GF-D8 (cell line): ENCODE measurements around the gene BMP7.
"Not testable (repeated sequence)": the region's sequence is repeated elsewhere in the genome, so short reads cannot be mapped to it uniquely, and the experiment has no call there.

Experiments
- DNase-seq: peaks from one replicate; lab custom pipeline; 2025; lab: John Stamatoyannopoulos, UW

BMP7 gene

DNA sequence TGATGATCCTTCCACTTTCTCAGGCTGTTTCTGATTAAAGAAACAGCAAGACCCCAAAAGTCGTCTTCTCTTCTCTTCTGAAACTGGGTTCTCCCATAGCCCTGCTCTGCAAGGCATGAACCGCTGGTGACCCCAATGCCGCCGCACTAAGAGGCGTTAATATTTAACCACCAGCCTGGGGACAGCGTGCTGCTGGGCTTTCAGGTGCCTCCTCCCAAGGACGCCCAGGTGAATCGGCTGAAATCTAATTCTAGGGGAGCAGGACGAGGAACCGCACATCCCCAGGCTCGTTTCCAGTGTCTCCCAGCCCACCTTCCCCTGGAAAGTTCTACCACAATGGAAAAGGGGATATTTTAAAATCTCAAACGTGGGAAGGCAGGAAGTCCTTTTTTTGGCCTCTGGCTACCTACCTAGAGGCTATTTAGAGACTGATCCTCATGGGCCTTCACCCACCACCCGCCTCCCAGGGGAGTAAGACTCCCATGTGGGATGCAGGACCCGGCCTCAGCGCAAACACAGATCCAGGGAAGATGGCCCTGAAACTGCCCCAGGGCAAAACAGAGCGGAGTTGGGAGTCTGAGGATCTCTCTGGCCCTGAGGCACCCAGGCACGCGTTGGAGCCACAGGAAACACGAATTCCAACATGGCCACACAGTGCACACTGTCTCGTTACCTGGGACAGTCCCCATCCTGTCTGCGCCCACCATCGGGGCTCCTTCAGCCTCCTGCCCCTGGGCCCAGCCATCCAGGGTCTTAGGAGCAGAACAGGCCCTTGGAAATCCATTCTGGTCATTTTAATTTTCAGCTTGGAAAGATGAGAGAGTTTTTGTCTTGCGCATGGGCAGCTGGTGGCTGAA, 56.2 kb downstream of the BMP7 start:
- no peak for DNase-seq

DNA sequence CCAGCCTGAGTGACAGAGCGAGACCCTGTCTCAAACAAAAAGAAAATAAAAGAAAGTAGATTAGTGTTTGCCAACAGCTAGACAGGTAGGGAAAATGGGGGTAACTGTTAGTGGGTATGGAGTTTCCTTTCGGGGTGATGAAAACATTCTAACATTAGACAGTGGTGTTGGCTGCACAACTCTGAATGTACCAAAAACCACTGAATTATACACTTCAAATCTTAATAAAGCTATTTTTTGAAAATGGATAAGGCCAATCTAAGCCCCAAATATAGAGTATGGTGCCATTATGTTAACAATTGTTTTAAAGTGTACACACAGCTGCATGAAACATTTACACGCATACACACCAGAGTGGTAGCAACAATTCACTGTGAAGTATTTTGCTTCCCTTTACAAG, 57.0 kb downstream of the BMP7 start:
- no peak for DNase-seq

DNA sequence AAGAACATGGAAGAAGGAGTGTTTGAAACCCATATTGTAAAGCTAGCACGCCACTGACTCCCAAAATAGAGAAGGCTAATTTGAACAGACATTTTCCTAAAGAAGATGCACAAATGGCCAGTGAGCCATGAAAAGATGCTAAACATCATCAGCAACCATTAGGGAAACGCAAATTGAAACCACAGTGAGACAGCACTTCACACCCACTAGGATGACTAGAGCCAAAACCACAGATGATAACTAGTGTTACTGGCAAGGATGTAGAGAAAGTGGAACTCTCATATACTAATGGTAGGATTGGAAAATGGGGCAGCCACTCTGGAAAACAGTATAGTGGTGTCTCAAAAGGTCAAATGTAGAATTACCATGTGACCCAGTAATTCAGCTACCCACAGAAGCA, 58.2 kb downstream of the BMP7 start:
- no peak for DNase-seq

DNA sequence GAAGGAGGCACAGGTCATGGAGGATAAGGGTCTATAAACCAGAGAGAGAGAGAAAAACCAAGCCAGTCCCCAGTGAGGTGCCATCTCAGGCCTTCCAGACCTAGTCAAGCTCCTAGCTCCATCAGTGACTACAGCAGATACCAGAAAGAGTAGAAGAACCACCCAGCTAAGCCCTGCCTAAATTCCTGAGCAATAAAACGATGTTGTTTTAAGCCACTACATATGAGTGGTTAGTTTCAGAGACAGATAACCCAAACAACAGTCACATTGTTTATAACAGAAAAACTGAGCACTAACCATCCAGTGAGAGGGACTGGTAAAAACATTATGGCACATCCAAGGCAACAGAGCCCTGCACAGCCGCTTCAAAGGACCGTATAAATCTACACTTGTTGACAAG, 59.2 kb downstream of the BMP7 start:
- DNase-seq, result no peak

DNA sequence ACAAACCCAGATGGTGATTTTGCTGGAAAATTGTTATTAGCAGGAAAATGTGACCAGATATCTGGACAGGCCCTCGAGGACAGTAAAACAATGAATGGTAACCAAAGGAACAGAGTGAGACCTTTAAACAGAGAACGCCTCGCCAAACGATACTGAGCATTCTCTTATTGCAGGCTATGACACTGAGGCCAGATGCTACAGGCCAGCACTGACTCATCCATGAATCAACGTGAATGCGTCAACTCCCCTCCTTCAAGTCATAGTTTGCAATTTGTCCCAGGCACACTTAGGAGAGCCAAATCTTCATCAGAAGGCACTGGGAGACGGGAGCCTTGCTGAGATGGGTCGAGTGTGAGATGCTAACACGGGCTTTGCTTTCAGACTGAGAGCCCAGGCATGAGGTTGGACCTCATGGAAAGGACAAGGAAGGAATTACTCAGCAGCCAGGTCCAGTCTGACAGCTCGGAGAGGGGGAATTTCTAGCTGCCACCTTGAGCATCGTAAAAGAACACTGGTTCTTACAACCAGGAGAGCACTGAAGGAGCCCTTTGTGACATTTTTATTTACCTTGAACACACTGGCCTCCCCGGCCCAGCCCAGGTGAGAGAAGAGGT, 60.7 kb downstream of the BMP7 start:
- no peak for DNase-seq

DNA sequence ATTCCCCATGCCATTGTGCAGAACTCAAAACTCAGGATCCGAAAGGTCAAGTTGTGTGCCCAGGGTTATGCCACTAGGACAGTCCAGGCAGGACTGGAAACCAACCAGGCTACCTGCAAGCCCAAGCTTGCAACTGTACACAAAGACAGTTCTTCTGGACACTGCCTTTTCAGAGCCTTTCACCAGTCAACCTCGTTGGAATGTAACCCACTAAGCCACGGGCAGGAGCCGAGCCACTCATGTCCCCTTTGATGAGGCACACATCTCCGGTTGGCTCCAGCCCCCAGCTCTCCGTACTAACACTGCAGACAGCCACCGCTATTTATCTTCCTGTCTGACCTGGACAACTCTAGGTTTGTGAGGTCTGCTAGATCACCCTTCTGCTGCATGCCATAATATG, 62.5 kb downstream of the BMP7 start:
- DNase-seq, result no peak

DNA sequence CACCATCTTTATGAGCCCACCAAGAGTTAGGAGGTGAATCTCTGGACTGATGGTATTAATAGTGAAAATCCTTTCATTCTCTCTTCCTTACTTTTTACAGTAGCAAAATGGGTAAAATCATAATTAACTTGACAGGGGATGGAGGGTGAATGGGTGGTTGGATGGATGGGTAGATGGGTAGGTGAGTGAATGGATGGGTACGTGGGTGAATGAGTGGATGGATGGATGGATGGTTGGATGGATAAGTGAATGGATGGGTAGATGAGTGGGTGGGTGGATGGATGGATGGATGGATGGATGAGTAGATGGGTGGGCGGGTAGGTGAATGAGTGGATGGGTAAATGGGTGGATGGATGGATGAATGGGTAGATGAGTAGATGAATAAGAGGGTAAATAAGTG, 63.2 kb downstream of the BMP7 start:
- no peak for DNase-seq

DNA sequence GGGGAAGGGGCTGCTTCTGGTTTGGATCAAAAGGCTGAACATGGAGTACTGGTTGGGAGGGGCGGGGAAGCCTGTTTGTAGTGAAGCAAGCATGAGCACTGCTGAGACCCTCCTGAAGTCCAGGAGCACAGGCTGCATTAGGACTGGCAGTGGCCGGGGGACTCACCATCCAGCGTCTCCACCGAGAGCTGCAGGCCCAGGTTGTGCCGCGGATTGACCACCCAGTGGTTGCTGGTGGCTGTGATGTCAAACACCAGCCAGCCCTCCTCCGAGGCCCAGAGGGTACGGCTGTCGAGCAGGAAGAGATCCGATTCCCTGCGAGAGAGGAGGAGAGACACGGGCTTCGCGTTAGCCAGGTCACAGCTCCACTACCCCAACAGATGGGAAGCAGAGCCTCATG, 64.1 kb downstream of the BMP7 start:
- DNase-seq, result no peak

DNA sequence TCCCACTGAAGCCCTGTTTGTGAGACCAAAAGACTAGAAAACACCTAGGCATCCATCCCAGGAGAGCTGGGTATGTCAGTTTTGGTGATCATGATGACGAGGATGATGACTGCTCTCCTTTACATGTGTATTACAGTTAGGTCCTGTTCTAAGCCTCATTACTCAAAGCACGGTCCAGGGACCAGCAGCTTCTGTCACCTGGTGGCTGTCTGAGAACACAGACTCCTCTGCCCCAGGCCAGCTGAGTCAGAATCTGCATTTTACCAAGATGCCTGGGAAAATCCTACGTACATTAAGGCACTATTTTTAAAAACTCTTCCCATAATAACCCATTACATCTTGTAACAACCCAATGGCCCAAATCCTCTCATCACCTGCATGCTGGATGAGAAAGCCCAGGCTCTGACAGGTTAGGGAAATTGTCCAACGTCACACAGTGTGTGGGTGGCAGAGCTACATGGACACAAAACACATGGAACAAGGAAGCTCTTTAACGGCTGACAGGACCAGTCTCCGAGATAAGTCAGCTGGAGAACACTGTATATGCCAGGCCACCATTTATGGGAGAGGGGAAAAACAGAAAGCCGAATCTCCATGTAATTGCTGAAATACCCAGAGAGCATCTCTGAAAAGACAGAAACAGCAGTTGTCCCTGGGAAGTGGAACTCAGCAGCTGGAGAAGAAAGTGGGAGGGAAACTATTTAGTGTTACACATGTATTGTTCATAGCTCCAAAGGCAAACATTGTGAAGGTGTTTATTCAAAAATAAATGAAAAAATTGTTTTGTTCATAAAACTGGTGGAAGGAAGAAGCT, 65.4 kb downstream of the BMP7 start:
- no peak for DNase-seq

DNA sequence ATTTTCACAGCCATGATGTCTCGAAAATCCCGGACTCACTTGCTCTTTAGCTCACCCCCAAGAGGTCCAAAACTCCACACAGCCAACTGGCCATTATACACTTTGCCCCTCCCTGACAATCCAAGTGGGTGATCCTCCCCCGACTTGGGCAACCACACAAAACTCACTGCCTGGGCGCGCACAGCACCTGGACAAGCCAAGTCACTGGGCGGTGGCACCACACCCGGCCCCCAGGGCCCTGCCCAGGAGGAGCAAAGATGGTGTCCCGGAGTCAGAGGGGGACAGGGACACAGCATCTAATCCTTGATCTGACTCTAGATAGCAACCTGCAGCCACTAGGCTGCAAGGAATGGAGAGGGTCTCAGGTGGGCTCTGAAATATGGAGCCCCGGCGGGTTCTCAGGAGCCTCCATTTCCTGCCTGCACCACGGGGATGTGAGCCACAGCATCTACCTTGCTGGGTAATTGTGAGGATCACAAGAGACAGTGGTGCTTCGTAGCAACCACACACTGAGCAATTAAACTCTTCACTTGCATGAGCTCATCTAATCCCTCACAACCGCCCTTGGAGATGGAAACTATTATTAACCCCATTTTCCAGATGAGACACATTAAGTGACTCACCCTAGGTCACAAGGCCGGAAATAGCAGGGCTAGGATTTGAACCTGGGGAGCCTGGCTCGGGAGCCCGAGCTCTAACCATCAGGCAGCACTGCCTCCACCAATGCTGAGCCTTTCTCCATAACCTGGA, 66.6 kb downstream of the BMP7 start:
- DNase-seq, result no peak

DNA sequence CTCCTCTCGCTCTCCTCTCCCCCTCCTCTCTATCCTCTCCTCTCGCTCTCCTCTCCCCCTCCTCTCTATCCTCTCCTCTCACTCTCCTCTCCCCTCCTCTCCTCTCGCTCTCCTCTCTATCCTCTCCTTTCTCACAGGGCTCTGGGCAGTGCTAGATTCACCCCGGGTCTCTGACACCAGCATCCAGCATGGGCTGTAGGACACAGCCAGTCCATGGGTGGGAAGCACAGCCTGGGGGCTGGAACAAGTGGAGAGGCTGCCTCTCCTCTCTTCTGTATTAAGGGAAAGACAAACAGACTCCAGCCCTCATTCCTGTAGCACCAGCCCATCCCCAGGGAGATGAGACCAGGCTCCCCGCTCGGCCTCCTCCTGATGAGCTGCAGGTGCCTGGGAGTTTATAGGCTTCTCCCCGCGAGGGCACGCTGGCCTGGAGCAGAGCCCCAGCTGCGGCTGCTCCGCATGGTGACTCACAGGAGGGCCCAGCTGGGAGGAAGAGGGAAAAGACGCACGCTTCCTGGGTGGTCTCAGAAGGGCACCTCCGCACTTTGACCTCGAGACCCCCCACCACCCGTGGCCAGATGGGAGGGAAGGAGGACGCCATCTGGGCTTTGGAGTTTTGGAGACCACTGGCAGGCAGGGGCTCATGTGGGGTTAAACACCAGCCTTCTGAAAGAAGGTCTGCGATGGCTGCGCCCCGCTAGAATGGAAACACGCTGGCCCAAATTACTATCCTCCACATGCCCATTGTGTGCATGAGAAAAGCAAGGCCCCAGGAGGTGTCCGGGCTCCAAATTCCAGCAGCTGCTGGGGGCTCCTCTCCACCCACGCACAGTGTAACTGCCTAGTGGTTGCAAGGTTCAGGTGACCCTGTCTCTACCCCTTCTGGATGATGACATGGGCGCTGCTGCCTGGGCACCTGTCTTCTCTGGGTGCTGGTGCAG, 68.0 kb downstream of the BMP7 start:
- DNase-seq, result no peak

DNA sequence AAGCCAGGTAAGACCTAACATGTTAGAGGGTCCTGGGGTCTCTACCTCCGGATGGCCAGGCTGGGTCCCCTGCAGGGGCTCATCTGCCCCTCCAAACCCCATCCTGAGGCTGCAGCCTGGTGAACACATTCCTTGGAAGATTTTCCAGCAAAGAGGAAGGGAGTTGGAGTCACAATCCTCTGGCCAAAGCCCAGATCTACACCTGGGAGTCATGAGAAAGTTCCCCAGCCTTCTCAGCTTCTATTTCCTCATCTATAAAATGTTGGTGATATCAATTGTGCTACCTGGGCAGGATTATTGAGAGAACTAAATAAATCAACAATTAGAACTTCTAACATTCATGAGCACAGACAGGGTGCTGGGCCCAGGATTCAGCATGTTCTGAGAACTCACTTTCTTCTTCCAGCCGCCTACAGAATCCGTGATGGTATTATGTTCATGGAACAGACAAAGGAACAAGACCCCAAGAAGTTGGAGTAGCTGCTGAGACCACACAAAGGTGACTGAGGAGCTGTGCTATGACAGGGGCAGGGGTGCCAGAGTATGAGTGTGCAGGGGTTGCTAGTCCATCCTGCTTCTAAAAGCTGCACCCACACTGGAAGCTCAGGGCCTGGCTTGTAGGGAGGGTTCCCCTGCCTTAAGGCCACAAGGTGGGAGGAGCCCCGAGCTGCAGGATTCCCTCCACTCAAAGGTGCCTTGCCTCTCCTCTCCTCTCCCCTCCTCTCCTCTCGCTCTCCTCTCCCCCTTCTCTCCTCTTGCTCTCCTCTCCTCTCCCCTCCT, 68.9 kb downstream of the BMP7 start:
- DNase-seq, result no peak

DNA sequence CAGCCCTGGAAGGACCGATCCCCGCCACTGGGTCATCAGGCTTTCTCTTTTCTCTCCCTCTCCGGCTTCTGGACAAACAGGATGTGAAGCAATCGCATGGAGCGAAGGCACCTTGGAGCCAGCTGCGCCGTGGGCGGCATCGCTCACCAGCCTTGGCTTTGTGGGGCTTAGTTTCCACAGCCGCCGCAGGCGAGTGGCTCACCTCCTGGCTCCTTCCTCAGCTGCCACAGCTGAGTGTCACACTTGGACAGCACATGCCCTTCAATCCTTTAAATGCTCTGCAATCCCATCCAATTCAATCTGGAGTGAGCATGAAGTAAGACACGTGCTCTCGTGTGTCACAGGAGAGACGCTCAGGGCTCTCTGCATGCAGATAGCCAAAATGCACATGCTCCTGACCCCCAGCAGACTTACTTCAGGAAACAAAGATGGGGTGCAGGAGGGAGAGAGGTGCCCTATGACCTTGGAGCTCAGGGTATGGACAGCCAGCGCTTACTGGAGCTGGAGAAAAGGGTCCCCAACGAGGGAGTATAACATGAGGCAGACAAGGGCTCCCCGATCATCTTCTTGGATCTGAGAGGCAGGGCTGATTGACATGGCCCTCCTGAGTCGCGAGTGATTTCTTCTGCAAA, 70.9 kb downstream of the BMP7 start:
- DNase-seq, result no peak

DNA sequence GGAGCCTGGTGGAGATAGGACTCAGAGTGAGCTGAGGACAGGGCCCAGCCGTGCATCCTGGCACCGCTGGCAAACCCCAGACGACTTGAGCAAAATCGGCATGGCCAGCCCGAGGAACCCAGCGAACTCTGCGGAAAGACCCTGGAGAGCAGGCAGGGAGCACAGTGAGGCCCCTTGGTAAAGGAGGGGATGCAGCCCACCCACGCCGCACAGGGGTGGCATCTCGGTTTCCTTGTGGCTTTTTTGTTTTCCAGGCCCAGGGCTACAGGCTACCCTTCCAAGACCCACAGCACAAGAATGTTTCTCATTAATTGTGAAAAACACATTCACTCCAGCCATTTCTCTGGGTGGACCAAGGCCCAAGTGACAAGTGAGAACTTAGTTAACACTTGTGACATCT, 71.4 kb downstream of the BMP7 start:
- DNase-seq, result no peak

DNA sequence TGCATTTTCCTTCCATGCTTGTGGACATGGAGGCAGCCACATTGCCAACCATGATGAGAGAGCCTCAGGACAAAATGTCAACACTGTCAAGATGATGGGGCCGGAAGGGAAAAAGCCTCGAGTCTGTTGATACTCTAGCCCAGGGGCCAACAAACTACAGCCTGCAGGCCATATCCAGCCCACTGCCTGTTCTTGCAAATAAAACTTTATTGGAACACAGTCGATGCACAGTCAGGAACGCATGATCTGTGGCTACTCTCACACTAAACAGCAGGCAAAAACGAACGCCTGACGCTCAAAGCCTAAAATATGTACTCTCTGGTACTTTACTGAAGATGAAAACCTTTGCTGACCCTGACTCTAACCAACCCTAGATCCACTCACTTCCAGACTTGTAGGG, 72.3 kb downstream of the BMP7 start:
- DNase-seq, result no peak

DNA sequence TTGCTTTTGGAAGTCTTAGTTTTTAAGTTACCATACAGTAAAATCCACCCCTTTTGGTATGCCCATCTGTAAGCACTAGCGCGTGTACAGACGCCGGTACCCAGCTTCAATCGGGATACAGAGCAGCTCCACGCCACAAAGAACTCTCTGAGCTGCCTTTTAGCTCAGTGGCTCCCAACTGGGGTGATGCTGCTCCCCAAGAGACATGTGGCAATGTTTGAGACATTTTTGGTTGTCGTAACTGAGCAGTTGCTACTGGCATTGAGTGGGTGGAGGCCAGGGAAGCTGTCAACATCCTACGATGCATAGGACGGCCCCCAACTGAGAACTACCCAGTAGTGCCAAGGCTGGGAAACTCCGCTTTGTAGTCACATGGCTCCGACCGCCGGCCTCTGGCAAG, 73.3 kb downstream of the BMP7 start:
- no peak for DNase-seq

DNA sequence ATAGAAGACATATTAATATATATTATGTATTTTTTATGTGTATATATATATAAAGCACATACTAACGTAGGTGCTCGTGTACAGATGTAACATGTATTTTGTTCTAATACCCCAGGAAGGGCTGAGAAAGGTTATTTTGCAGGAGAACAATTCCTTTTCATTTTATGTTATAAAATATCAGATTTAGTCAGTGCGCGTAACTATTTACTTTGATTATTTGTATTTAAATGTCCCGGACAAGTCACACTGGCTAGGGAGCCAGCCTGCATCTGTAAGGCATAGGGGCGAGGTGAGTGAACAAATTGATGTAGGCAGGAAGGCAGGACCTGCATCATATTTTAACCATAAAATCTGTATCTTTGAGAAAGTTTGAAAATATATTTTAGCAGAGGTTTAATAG, 74.1 kb downstream of the BMP7 start:
- no peak for DNase-seq

DNA sequence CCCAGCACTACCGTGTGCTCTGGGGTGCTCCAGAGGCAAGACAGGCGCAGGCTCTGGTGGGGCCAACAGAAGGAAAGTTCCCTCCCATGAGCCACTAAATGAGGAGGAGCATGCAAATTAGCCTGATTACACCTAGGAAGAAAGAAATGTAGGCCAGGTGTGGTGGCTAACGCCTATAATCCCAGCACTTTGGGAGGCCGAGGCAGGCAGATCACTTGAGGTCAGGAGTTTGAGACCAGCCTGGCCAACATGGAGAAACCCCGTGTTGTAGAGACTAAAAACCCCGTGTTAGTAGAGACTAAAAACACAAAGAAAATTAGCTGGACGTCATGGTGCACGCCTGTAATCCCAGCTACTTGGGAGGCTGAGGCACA, 75.2 kb downstream of the BMP7 start:
- not testable (repeated sequence) for DNase-seq

DNA sequence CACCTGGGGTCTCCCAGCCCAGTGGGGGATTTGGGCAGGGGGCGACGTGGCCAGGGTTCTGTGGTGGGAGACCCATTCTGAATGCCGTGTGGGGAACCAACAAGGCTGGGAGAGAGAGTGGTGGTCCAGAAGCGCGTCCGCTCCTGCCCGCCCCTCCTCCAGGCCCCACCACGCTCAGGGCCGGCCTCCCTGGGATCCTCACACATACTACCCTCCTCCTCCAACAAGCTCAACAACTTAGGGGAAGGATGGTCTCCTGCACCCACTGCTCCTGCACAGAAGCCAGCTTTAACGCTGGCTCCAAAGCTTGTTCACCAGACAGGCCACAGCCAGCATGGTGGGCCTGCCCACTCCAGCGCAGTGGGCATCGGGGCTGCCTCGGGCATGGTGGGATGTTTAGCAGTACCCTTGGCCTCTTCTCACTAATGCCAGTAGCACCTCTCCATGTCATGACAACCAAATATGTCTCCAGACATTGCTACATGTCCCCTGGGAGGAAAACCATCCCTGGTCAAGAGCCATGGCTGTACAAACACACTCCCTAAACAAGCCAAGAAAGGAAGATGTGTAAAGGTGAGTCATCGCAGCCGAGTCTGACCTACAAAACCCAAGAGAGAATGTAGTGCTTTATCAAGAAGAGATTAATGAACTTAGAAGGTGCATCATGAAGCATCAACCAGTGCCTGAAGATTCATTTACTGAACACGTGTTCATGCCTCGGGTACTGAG, 75.7 kb downstream of the BMP7 start:
- DNase-seq, result no peak
